CD4-positive, alpha-beta T cell treated with Interleukin-4 for 1 hour (primary cell): ENCODE results near the gene CD22.
"Not testable (repeated sequence)": the region's sequence is repeated elsewhere in the genome, so short reads cannot be mapped to it uniquely, and the experiment has no call there.

Experiments used
- DNase-seq, 2 donors: peaks; one replicate each; pipeline ENCODE4 v3.0.0-alpha.2; 2020 to 2022

The CD22 gene

DNA sequence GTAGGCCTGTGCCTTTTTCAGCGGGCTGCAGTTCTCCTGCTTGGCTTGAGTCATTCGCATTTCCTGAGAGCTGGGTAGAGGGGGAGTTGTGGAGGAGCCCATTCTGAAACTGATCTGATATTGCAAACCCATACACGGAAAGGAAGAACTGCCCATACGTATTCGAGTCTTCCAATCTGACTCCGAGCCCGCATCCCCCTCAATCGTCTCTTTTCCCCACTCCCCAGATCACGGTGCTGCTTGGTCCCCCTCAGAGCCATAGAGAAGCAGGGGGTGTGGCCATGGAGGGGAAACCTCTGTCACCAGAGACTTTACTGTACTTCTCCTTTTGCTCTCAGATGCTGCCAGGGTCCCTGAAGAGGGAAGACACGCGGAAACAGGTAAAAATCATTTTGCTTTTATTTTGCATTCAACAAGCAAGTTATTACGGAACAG lies at the start of gene CD22:
TSS of gene CD22 (plus strand) at position 337 of the 435 bp plus-strand sequence. CDS start 2,854 bp downstream, outside the sequence.
- DNase-seq: peak in 1 of 2 donors; percentile 66

DNA sequence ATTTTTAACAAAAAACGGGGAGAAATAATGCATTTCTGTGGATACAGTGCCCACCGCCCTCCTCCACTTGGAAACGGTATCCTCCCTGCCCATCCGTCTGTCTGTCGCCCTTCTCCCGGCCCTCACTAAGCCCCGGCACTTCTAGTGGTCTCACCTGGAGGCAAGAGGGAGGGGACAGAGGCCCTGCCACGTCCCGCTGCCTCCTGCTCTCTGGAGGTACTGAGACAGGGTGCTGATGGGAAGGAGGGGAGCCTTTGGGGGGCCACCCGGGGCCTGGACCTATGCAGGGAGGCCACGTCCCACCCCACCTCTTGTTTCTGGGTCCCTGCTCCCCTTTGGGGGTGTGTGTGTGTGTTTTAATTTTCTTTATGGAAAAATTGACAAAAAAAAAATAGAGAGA lies 49.6 kb upstream of the CD22 start:
- no peak for DNase-seq

DNA sequence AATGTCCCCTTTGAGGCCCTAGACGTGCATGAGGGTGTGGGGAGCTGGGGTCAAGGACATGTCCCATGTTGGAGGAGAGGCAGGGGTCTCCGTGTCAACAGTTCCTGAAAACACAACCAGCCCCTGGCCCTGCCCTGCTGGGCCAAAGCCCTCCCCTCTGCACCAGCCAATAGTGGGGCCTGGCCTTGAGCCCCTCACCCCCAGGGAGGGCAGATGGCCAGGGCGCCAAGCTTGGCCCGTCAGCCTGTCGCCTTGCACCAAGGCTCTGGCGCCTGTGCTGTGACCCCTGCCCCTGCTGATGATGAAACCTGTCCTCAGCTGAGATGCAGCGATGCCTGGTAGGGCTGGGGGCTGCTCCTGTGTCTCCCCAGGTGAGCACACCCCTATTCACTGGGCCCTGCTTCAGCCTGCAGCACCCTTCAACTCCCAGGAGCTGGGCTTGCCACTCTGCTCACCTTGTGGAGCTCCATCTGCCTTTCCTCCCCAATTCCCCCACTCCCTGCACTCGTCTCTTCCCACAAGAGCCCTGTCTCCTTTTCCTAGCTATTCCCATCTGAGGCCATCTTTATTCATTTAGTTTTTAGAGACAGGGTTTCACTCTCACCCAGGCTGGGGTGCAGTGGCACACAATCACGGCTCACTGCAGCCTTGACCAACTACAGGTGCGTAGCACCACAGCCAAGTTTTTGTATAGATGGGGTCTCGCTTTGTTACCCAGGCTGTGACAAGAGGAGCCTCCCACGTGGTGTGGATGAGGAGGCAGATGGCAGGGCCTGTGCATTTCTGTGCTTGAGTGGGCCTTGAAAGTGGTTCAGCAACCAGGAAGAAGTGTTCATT lies 48.8 kb upstream of the CD22 start:
- DNase-seq: no peak

DNA sequence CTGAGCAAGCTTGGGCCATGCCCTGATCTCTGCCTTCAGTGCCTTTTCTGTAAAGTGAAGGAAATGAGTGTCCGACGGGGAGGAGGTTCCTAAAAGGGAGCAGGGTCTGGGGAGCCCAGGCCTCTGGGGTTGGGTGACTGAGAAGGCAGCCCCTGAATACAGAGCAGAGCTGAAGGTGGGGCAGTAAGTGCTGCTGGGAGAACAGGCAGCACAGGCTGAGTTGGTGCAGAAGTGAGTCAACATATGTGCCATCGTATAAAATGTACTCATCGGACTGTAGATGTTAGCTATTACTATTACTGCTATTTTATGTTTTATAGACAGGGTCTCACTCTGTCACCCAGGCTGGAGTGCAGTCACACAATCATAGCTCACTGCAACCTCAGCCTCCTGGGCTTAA lies 47.7 kb upstream of the CD22 start:
- DNase-seq: no peak

DNA sequence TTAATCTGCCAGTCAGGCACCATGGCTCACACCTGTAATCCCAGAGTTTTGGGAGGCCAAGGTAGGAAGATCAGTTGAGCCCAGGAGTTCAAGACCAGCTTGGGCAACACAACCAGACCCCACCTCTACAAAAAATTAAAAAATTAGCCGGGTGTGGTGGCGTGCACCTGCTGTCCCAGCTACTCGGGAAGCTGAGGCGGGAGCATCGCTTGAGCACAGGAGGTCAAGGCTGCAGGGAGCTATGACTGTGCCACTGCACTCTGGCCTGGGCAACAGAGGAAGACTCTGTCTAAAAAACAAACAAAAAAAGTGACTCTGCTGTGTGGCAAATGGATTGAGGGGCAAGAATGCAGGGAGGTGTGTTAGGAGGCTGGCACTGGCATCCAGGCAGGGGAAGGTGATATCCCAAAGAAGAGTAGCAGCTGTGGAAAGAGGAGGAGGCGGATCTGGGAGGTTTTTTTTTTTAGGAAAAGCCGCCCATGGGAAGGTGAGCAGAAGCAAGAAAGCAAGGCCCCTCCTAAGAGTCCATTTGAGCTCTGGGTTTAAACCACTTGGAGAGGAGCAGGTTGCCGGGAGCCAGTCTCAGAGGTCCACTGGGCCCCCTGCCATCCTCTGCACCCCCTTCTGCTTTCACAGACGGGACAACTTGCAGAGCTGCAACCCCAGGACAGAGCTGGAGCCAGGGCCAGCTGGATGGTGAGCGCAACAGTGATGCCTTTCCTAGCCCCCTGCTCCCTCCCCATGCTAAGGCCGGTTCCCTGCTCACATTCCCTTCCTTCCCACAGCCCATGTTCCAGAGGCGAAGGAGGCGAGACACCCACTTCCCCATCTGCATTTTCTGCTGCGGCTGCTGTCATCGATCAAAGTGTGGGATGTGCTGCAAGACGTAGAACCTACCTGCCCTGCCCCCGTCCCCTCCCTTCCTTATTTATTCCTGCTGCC lies 44.6 kb upstream of the CD22 start:
- DNase-seq: no peak

DNA sequence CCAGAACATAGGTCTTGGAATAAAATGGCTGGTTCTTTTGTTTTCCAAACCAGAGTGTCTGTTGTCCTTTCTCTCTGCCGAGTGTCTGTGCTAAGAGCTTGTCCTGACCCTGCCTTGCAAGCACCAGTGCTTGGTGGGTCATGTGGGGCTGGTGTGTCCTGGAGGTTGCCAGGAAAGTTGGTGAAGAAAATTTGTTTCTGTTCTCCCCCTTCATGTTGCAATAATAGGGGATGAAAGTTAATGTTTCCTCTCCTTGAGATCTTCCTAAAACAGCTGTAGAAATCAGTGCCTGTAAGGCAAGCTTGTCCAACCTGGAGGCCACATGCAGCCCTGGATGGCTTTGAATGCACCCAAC lies 43.9 kb upstream of the CD22 start:
- DNase-seq: no peak

DNA sequence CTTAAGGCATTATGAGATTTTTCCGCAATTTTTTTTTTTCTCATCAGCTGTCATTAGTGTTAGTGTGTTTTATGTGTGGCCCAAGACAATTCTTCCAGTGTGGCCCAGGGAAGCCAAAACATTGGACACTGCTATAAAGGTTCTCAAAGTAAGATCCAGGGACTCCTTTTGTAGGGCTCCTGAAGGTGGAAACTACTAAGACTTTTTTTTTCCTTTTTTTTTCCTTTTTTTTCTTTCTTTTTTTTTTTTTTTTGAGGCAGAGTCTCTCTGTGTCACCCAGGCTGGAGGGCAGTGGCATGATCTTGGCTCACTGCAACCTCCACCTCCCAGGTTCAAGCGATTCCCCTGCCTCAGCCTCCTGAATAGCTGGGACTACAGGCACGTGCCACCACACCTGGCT lies 43.5 kb upstream of the CD22 start:
- not testable (repeated sequence) for DNase-seq

DNA sequence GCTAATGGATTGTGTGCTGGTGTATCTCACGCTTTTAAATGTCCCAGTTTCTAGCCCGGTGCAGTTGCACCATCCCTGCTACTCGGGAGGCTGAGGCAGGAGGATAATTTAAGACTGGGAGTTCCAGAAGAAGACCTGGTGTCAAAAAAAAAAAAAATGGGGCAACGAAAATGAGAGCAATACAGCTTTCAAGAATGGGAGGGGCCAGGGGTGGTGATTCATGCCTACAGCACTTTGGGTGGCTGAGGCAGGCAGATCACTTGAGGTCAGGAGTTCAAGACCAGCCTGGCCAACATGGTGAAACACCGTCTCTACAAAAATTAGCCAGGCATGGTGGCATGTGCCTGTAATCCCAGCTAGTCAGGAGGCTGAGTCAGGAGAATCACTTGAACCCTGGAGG lies 42.9 kb upstream of the CD22 start:
- not testable (repeated sequence) for DNase-seq

DNA sequence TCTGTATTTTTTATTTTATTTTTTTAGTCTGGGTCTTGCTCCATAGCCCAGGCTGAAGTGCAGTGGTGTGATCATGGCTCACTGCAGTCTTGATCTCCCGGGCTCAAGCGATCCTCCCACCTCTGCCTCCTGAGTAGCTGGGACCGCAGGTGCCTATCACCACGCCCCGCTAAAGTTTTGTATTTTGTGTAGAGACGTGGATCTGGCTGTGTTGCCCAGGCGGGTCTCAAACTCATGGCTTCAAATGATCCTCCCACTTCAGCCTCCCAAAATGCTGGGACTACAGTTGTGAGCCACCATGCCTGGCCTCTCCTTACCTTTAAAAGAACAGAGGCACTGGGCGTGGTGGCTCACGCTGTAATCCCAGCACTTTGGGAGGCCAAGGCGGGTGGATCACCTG lies 41.3 kb upstream of the CD22 start:
- DNase-seq: no peak

DNA sequence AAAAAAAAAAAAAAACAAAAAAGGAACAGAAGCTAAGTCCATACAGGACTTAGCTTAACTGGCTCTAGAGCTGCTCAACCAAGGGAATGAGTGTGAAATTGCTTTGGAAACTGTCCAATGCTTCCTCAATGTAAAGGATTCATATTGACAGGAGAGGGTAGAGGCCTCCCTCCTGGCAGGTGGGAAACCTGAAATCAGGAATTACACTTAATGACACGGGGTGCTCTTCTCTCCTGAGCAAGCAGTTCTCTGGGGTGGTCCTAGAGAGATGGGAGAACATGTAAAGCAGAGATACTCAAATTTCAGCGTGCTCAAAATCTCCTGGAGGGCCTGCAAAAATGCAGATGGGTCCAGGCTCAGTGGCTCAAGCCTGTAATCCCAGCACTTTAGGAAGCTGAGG lies 40.7 kb upstream of the CD22 start:
- no peak for DNase-seq

DNA sequence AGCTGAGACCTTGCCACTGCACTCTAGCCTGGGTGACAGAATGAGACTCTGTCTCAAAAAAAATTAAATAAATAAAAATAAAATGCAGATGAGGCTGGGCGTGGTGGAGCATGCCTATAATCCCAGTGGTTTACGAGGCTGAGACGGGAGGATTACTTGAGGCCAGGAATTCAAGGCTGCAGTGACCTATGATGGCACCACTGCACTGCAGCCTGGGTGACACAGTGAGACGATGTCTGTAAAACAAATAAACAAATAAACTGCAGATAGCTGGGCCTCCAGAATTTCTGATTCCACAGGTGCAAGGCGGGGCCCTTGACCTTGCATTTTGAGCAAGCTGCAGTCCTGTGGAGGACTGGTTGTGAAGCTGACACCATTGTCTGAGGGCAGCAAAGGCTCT lies 40.1 kb upstream of the CD22 start:
- no peak for DNase-seq

DNA sequence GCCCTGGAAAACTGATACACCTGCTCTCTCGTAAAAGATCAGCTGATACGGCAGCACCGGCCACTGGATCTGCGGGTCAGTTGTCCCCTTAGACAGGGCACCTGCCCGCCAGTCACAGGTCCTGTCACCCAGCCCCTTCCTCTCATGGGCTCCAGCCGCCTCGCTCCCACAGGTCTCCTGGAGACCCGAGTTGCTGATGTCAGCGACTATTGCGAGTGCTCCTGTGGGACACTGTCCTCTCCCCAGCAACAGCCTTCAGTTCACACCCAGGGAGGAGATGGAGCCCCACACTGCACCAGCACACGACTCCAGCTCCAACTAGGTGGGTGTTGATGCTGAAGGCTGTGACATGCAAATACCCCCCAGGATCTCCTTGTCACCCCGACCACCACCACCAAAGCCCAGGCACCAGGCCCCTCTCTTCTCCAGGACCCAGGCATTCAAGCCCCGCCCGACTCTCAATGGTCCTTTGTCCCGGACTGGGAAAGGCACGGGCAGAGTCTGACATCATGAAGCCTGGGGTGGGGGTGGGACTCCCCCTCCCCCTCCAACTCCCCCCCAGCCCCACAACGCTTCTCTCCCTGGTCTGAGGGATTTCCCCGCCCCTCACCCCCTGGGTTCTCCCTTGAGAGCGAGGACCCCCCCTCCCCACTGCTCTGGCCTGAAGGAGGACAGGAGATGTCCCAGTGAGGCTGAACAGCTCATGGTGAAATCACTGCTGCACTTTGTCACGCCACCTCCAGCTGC lies 38.4 kb upstream of the CD22 start:
- no peak for DNase-seq

DNA sequence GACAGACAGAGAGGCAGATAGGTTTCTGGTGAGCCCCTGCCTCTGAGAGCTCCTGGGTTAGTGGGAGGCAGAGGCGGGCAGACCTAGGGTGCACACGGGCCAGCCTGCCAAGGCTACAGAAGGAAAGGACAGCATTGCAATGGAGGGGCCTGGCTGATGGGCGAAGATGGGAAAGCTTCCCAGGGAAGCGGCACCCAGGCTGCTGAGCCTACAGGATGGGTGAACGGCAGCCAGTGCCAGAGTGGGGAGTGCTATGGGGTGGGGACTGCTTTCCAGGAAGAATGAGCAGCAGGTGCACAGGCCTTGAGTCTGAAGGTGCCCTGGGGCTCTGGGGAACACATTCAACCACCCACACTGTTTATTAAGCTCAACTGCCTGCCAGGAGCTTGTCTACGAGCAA lies 37.7 kb upstream of the CD22 start:
- no peak for DNase-seq

DNA sequence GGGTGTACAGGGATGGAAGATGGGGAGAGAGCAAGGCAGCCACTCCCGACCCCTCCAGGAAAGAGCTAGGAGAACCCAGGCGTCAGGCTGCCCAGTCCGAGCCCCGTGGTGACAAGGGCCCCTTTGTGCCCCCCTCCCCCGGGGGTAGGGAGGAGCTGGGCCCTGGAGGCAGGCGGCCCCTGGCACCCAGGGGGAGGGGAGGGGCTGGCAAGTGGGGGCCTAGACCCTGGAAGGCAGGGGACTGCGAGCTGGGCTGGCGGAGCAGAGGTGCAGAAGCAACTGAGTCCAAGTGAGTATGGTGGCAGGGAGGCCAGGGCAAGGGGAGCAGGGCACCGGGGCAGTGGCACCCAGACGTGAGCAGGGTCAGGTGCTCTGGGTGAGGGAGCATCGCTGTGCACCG lies 37.1 kb upstream of the CD22 start, which contains the start of gene MAG:
TSS of gene MAG (plus strand) at position 246 of the 400 bp plus-strand sequence. CDS start 3,248 bp downstream, outside the sequence.
- DNase-seq: no peak

DNA sequence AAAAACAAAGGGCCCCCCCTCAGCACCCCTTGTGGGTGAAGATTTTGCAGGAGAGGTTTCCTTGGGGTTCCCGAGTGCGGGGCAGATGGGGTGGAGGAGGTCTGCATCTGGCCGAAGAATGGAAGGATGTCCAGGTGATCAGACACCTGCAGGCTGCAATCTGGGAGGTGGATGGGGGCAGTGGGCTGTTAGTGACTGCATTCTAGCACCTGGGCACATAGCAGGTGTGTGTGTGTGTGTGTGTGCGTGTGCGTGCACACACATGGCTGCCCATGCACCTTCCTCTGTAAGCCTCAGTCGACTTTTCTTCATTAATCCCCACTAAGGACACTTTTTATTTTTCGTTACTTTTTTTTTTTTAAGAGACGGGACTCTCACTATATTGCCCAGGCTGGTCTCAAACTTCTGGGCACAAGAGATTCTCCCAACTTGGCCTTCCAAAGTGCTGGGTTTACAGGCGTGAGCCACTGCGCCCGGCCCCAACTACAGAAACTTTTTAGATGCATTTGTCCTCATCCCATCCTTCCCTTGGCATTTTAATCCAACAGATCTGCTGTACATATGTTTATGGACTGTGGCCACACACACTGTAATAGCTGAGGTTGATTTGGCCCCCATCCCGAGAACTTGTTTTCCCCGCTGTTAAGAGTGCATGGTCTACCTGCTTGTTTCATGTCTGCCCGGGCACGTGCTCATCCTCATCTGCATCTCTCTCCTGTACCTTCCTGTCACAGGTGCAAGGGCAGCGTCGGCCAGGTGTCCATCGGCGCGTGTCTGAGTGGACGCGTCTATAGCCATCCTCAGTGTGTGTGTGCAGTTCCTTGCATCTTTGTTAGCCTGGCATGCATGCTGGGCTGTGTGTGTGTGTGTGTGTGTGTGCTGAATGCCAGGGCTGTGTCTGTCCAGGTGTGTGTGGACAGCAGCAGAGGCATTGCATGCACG lies 36.3 kb upstream of the CD22 start:
- DNase-seq: no peak

DNA sequence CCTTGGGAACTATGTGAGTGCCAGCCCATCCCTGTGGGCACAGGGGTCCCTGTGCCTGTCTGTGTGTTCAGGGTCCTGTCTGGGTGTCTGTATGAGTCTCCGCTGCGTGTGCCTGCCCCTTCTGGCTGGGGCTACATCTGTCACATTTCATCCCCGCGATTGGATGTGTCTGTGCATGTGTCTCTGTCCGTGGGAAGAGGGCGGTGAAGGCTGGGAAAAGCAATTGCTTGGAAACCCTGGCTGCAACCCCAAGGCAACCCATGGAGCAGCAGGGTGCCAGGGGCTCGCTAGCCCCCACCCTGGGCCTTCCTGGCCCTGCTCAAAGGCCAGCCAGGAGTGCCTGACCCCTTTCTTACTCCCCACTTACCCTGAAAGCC lies 35.6 kb upstream of the CD22 start:
- DNase-seq: no peak

DNA sequence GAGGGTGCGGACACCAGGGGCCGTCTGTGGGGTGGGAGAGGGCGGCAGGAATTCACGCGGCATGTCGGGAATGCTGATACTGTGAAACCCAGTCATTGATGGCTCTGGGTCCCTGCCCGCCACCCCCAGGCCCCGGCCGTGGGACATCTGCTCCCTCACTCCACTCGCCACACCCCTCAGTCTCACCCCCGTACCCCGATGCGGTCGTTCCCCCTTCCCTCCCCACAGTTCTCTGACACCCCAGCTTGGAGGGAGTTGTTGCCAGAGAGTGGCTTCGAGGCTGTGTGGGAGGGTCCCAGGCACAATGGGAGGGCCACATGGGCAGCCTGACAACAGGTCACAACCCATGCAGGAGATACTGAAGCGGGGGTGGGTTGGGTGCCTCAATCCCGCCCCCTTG lies 35.2 kb upstream of the CD22 start:
- DNase-seq: no peak

DNA sequence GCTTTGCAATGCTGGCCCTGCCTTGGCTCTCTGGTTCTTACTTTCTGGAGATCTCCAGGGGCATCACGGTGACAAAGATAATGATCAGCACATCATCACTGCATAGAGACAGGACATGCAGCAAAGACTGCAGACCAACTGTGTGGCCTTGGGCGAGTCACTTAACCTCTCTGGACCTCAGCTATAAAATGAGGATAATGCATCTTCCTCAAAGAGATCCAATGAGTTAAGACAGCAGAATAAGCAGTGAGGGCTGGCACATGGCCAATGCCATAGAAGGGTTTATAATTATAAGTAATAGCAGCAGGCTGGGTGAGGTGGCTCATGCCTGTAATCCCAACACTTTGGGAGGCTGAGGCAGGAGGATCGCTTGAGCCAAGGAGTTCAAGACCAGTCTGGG lies 34.7 kb upstream of the CD22 start:
- no peak for DNase-seq

DNA sequence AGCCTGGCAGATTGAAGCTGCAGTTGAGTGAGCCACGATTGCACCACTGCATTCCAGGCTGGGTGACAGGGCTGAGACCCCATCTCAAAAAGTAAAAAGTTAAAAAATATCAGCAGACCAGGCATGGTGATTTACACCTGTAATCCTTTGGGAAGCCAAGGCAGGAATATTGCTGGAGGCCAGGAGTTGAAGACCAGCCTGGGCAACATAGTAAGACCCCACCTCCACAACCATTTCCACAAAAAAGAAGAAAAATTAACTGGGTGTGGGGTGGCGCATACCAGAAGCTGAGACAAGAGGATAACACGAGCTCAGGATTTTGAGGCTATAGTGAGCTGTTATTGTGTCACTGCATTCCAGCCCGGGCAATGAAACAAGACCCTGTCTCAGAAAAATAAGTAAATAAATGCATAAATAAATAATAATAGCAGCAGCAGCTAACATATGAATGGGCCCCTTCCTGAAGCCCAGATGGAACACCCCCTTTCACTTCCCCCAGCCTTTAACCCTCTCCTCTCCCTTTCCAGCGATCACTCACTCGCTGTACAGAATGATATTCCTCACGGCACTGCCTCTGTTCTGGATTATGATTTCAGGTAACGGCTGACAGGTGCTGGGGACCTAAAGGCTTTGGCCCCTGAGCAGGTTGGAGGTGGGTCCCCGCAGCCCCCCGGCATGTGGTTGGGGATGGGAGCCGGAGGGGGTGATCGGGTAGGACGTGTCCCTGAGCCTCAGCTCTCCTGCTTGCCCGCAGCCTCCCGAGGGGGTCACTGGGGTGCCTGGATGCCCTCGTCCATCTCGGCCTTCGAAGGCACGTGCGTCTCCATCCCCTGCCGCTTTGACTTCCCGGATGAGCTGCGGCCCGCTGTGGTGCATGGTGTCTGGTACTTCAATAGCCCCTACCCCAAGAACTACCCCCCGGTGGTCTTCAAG lies 33.9 kb upstream of the CD22 start:
- DNase-seq: no peak

DNA sequence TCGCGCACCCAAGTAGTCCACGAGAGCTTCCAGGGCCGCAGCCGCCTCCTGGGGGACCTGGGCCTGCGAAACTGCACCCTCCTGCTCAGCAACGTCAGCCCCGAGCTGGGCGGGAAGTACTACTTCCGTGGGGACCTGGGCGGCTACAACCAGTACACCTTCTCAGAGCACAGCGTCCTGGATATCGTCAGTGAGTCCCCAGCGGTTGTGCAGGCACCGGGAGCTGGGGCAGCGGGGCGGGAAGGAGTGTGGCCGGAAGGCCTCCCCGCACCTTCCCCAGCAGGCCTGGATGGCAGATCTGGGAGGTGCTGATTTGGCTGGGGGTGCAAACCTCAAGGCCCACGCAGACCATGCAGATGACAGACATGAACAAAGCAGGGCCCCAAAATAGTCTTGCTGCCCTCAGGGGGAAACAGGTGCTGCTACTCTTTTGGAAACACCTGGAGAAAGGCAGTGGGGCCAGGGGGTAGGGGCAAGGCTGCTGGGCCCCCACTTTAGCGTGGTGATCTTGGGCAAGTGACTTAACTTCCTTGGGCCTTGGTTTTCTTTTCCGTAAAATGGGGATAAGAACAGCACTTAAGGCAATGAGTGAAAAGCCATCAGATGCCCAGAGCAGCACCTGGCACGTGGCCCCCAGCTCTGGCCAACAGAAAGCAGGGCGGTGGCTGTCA lies 33.1 kb upstream of the CD22 start:
- DNase-seq: peak; percentile 18 to 39
